ENCODE data around the gene PCDH19. TPM values are rescaled to one million over a fixed set of nuclear protein-coding genes. Genes with fewer than 3 reads are reported as not detected.
"Not testable (repeated sequence)": the region's sequence is repeated elsewhere in the genome, so short reads cannot be mapped to it uniquely, and the experiment has no call there.

The PCDH19 gene
- total RNA-seq, 4 donors from 2014 or later: 0.37 to 1.4 (median 0.60) TPM

DNA sequence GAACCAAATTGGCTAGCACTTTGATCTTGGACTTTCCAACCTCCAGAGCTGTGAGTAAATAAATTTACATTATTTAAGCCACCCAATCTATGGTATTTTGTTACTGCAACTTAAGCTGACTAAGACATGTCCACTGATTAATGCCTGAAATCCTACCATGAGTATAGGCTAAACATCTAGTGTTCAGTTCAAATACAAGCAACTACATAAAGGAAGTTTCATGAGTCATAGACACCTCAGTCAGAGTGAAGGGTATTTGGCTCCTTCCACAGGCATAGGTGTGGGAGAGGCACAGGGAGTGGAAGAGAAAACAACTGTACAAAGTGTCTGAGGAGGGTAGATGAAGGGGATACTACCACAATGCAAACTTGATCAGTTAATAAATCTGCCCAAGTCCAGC is 35.5 kb upstream of the PCDH19 start:
- no peak overlapping the region for H3K4me3 ChIP-seq
- H3K36me3 ChIP-seq: no peaks in the 10 kb centered on the region
- H3K4me1 ChIP-seq: no peaks in the 10 kb centered on the region
- intact Hi-C loops (cut with DNase I; ENCODE audit: low total_unique reads) (no loop called here), in situ Hi-C loops (cut with MboI; ENCODE audit: low pct_ligation_motif_present in 1 of 4, low pct_unique_long_range_greater_than_20kb in 1 of 4, low sequenced_read_pairs in 3 of 4) (no loop called here)
- no peaks in the 10 kb centered on the region for H3K27me3 ChIP-seq
- no peak for DNase-seq
- no peak overlapping the region for H3K27ac ChIP-seq
- TF ChIP-seq POLR2A (IDR thresholded peaks at IDR 0.05) (no peak), EP300 (IDR thresholded peaks at IDR 0.05; ENCODE audit: low read depth) (no peak), POLR2AphosphoS5 (IDR thresholded peaks at IDR 0.05) (no peak)
- TF ChIP-seq, protein P1, sequence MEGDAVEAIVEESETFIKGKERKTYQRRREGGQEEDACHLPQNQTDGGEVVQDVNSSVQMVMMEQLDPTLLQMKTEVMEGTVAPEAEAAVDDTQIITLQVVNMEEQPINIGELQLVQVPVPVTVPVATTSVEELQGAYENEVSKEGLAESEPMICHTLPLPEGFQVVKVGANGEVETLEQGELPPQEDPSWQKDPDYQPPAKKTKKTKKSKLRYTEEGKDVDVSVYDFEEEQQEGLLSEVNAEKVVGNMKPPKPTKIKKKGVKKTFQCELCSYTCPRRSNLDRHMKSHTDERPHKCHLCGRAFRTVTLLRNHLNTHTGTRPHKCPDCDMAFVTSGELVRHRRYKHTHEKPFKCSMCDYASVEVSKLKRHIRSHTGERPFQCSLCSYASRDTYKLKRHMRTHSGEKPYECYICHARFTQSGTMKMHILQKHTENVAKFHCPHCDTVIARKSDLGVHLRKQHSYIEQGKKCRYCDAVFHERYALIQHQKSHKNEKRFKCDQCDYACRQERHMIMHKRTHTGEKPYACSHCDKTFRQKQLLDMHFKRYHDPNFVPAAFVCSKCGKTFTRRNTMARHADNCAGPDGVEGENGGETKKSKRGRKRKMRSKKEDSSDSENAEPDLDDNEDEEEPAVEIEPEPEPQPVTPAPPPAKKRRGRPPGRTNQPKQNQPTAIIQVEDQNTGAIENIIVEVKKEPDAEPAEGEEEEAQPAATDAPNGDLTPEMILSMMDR (IDR thresholded peaks at IDR 0.05): no peak
- no peaks in the 10 kb centered on the region for H3K9me3 ChIP-seq

DNA sequence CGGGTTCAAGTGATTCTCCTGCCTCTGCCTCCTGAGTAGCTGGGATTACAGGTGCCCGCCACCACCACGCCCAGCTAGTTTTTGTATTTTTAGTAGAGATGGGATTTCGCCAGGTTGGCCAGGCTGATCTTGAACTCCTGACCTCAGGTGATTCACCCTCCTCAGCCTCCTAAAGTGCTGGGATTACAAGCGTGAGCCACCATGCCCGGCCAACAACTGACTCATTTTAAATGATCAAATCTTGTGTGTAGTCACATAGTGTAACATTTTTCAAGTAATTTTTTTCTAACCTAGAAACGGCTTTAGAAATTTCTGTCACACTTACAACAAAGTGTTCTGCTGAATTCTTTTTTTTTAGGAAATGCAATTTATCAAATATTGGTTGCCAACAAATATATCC is 31.2 kb upstream of the PCDH19 start:
- H3K9me3 ChIP-seq; H3K4me1 ChIP-seq; DNase-seq; H3K27ac ChIP-seq; in situ Hi-C loops (cut with MboI; ENCODE audit: low pct_ligation_motif_present in 1 of 4, low pct_unique_long_range_greater_than_20kb in 1 of 4, low sequenced_read_pairs in 3 of 4); intact Hi-C loops (cut with DNase I; ENCODE audit: low total_unique reads); H3K36me3 ChIP-seq; H3K27me3 ChIP-seq; H3K4me3 ChIP-seq: not testable (repeated sequence)
- 82% methylated on average over 7 of the region's 7 CpGs; no CpG with 5 or more reads in 1 of the 2 donors for WGBS, 2 donors (ENCODE audit: low coverage in 1 of 2)

DNA sequence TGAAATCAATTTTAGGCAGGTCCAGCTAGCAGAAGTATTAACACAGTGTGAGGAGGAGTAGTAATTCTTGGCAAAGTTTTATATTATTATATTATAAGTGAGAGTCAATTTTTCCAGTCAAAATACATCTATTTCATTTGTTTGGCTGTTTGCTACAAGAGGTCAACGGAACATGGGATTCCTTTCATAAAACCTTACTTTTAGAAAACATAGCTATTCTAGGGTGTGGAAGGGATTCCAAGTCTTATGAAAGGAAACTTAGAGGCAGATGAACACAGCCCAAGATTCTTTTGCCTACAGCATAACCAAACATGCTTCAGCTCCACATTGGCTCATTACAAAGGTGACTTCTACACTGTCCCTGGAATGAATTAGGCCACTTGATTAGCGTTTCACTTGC is 29.9 kb upstream of the PCDH19 start:
- in situ Hi-C loops (cut with MboI; ENCODE audit: low pct_ligation_motif_present in 1 of 4, low pct_unique_long_range_greater_than_20kb in 1 of 4, low sequenced_read_pairs in 3 of 4) (no loop called here), intact Hi-C loops (cut with DNase I; ENCODE audit: low total_unique reads) (no loop called here)
- Histone ChIP-seq H3K9me3 (no peaks in the 10 kb centered on the region), H3K27me3 (no peaks in the 10 kb centered on the region), H3K36me3 (no peaks in the 10 kb centered on the region), H3K4me3 (no peak overlapping the region), H3K4me1 (no peaks in the 10 kb centered on the region), H3K27ac (no peak overlapping the region)
- DNase-seq: no peak
- WGBS, 2 donors (ENCODE audit: low coverage in 1 of 2): 65% methylated on average over 2 of the region's 2 CpGs; no CpG with 5 or more reads in 1 of the 2 donors
- TF ChIP-seq EP300 (IDR thresholded peaks at IDR 0.05; ENCODE audit: low read depth) (no peak), POLR2AphosphoS5 (IDR thresholded peaks at IDR 0.05) (no peak), POLR2A (IDR thresholded peaks at IDR 0.05) (no peak)
- TF ChIP-seq, protein P1 (IDR thresholded peaks at IDR 0.05): no peak

GRCh38 chrX:100435726-100436125 is 25.7 kb upstream of the PCDH19 start:
- no peaks in the 10 kb centered on the region for H3K4me1 ChIP-seq
- H3K4me3 ChIP-seq: no peak overlapping the region
- no peak overlapping the region for H3K27ac ChIP-seq
- no peak for TF ChIP-seq EP300 (IDR thresholded peaks at IDR 0.05; ENCODE audit: low read depth)
- TF ChIP-seq, protein P1 (IDR thresholded peaks at IDR 0.05): no peak
- no peak for TF ChIP-seq POLR2A (IDR thresholded peaks at IDR 0.05)
- no peak for TF ChIP-seq POLR2AphosphoS5 (IDR thresholded peaks at IDR 0.05)
- intact Hi-C loops (cut with DNase I; ENCODE audit: low total_unique reads): no loop called here
- in situ Hi-C loops (cut with MboI; ENCODE audit: low pct_ligation_motif_present in 1 of 4, low pct_unique_long_range_greater_than_20kb in 1 of 4, low sequenced_read_pairs in 3 of 4): no loop called here
- DNase-seq: no peak
- H3K9me3 ChIP-seq: no peaks in the 10 kb centered on the region
- H3K27me3 ChIP-seq: no peaks in the 10 kb centered on the region
- no peaks in the 10 kb centered on the region for H3K36me3 ChIP-seq

GRCh38 chrX:100424012-100424411 is 13.9 kb upstream of the PCDH19 start:
- Histone ChIP-seq H3K36me3 (no peaks in the 10 kb centered on the region), H3K27ac (no peak overlapping the region), H3K4me1 (no peaks in the 10 kb centered on the region), H3K27me3 (no peaks in the 10 kb centered on the region), H3K4me3 (no peak overlapping the region), H3K9me3 (no peaks in the 10 kb centered on the region)
- no peak for DNase-seq
- TF ChIP-seq, protein P1 (IDR thresholded peaks at IDR 0.05): peak in 1 of 5 experiments; percentile 8
- TF ChIP-seq EP300 (IDR thresholded peaks at IDR 0.05; ENCODE audit: low read depth): no peak
- 59% methylated on average over 4 of the region's 4 CpGs; no CpG with 5 or more reads in 1 of the 2 donors for WGBS, 2 donors (ENCODE audit: low coverage in 1 of 2)
- intact Hi-C loops (cut with DNase I; ENCODE audit: low total_unique reads): no loop called here
- in situ Hi-C loops (cut with MboI; ENCODE audit: low pct_ligation_motif_present in 1 of 4, low pct_unique_long_range_greater_than_20kb in 1 of 4, low sequenced_read_pairs in 3 of 4): no loop called here
